ENCODE results near the gene C16orf96.

DNA sequence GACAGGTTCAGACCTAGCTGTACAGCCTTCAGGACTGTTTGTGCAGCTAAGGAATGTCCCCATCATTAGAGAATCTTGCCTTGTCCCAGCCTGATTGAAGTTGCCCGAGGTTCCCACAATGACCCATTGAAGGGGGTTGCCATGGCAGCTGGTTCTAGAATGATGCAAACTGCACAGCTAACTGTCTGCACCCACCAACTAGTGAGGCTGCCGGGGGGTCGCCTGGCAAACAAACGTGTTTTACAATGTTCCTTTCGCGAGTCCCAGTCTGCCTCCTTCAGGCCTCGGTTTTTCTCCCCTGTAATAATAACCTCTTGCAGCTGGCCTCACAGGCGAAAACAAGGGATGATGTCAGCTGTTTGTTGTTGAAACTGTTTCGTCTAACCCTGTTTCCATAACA is 5.5 kb downstream of the C16orf96 start:
- TF ChIP-seq, protein P1, sequence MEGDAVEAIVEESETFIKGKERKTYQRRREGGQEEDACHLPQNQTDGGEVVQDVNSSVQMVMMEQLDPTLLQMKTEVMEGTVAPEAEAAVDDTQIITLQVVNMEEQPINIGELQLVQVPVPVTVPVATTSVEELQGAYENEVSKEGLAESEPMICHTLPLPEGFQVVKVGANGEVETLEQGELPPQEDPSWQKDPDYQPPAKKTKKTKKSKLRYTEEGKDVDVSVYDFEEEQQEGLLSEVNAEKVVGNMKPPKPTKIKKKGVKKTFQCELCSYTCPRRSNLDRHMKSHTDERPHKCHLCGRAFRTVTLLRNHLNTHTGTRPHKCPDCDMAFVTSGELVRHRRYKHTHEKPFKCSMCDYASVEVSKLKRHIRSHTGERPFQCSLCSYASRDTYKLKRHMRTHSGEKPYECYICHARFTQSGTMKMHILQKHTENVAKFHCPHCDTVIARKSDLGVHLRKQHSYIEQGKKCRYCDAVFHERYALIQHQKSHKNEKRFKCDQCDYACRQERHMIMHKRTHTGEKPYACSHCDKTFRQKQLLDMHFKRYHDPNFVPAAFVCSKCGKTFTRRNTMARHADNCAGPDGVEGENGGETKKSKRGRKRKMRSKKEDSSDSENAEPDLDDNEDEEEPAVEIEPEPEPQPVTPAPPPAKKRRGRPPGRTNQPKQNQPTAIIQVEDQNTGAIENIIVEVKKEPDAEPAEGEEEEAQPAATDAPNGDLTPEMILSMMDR (IDR thresholded peaks at IDR 0.05; ENCODE audit: low read length) = no peak
- TF ChIP-seq EZH2 (IDR thresholded peaks at IDR 0.05; ENCODE audit: borderline replicate concordance, low read length) = no peak

Measured in OCI-LY1 (cell line).